Stimulated activated CD8-positive, alpha-beta memory T cell treated with anti-CD3 and anti-CD28 coated beads, Interleukin-2, amount 100 ng/mL, for 48 hours (primary cell): Measurements from ENCODE around the gene CRYBA2.

ENCODE experiments used
- DNase-seq, 2 donors: peaks; one replicate each; pipeline ENCODE4 v3.0.0-alpha.2; 2020; ENCODE audit warnings: low read depth in 2 of 2

The CRYBA2 gene

GRCh38 chr2:219023045-219023605, 29.9 kb upstream of the CRYBA2 start:
- DNase-seq: no peak

DNA sequence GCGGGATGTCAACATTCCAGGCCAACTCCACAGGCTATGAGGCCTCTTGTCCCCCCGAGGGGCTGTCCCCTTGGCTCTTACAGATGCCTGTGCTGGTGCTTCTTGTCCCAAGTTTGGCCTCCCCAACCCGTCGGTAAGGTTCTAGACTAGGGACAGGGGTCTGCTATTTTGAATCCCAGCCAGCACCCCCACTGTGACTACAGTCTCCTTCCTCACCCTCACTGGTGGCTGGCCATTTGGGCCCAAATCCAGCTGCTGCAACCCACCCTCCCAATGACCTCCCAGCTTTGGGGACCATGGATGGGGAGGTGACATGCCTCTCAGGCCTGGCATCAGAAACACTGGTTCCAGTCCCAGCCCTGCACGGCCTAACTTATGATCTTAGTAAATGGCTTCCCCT, 29.4 kb upstream of the CRYBA2 start:
- no peak for DNase-seq

GRCh38 chr2:219022041-219022440, 28.8 kb upstream of the CRYBA2 start:
- no peak for DNase-seq

DNA sequence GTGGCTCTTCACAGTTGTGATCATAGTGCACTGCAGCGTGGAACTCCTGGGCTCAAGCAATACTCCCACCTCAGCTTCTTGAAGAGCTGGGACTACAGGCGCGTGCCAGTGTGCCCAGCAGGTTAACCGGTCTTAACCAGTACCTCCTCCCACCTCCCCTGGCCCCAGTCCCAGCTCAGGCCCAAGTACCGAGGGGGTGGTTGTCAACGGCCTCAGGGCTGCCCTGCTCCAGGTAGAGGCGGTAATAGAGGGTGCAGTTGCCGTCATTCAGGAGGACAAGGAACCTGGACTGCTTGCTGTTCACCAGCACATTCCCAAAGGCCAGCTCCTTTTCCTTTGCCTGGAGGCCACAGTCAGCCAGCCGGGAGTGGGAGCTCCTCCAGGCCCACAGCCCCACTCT, 28.4 kb upstream of the CRYBA2 start:
- no peak for DNase-seq

DNA sequence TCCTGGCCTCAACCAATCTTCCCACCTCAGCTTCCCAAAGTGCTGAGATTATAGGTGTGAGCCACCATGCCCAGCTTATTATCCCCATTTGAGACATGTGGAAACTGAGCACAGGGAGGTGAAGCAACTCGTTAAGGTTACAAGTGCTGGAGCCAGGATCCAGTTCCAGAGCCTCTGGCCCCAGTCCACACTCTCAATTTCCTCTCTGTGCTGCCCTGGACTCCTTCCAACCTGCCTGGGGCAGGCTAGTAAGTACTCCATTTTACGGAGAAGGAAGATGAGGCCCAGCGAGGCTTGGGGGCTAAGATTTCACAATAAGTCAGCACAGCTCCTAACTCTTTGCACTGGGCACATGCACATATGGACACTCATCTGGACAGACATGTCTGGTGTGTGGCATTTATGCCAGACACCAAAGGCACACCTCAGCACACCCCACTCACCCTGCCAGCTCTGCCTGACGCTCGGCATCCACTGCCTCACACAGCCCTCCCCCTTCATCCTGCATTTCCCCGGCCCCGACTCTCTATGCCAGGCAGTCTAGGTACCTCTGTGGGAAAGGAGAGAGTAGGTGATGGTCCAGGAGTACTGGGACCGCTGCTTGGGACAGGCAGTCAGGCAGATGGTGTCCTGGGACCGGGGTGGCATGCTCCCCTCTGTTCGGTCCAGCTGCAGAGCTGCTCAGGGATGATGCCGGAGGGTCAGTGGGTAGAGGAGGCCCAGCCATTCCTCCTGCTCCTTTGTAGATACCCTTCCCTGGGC, 27.6 kb upstream of the CRYBA2 start:
- DNase-seq: no peak

GRCh38 chr2:219019436-219019835, 26.2 kb upstream of the CRYBA2 start:
- DNase-seq: no peak

- DNase-seq: no peak
Observed at GRCh38 chr2:219018726-219019125, 25.5 kb upstream of the CRYBA2 start.

DNA sequence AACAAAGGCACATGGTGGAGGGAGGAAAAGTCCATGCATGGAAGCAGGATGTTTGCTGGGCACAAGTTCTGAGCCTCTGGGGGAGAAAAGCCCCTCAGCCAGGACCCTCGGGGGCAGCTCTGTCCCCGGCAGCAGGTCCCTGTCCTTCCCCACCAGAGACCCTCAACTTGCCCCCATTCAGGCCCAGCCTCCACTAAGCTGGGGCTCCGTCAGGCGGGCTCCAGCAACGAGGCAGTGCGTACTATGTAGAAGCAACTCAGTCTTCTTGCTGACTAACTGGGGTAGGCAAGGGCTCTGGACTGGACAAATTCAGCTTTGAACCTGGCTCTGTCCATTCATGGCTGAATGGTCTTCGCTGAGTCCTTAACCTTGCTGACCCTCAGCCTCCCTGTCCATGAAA, 25.1 kb upstream of the CRYBA2 start:
- DNase-seq: no peak

DNA sequence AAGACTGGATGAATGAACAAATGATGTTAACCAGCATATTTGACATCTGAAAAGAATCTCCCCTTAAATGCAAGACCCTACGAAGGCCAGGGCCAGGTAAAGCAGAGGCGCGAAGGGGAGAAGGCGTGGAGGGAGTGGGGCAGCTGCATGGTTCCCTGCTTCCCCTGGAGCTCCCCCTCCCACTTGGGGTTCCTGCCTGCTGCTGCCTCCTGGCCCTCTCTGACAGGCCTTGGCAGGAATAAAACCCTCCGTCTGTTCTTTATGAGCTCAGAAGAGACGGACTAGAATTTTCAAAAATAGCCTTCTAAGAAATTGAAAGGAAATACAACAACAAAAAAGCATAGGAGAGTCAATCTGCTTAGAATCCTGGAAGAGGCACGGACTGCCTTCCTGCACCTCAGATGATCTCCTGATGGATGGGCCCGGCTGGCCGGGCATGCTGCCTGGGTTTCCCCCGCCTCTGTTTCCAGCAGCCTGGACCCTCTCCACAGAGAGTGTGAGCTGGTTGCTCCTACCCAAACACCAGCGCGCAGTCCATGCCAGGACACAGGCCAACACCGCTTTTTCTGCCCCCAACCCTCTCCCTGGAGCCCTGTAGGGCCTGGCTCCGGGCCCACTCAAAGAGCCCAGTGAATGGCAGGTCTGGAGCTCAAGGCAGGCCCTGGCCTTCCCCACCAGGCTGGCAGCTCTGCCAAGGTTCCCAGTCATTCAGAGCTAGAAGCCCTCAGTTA, 24.1 kb upstream of the CRYBA2 start:
- no peak for DNase-seq

GRCh38 chr2:219016721-219017120, 23.5 kb upstream of the CRYBA2 start:
- DNase-seq: no peak

DNA sequence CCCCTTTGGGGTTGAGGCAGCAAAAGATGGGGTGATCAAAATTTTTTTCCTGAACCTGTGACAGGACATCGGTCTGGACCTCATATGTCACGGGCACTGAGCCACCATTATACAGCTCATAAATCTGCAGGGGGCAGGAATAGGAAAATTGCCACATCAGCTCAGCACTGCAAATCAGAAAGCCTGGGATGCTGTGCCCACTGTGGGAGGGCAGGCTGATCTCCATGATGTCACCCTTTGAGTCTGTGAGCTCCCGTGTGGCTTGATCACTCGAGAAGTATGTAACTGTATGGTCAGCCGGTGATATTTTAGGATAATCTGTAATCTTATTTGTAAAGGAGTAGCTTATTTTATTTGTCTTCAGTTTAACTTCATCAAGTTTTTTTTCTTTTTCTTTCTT, 17.7 kb upstream of the CRYBA2 start:
- DNase-seq: no peak

- DNase-seq: no peak
Observed at GRCh38 chr2:219010162-219010756, 17.0 kb upstream of the CRYBA2 start.

DNA sequence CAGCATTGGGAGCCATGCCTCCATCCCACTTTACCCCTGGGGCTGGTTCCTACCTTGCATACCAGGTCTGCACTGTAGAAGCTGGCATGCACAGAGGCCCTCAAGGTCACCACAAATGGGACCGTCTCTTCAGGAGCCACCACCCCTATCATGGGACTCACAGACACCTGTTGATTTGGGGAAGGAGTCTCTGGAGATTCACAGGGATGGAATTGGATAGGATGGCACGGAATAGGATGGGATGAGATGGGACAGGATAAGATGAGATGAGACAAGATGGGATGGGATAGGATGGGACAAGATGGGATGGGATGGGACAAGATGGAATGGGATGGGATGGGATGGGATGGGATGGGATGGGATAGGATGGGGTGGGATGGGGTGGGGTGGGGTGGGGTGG, 16.1 kb upstream of the CRYBA2 start:
- no peak for DNase-seq

DNA sequence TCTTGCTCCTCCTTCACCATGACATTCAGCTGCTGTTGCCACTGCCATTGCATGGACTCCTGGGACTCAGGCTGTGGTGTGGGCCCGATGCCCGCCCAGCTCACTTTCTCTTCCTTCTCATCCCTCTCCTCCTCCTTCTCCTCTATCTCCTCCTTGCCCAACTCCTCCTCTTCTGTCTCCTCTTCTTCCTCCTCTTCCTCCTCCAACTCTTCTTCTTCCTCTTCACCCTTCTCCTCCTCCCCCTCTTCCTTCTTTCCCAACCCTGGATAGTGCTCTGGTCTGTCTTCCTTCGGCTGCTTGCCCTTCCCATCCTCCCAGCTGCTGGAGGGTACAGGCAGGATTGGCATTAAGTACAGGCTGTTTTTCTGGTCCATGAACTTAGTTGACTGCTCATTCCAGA, 10.8 kb upstream of the CRYBA2 start:
- DNase-seq: no peak

GRCh38 chr2:219003267-219003634, 10.0 kb upstream of the CRYBA2 start:
- DNase-seq: no peak

DNA sequence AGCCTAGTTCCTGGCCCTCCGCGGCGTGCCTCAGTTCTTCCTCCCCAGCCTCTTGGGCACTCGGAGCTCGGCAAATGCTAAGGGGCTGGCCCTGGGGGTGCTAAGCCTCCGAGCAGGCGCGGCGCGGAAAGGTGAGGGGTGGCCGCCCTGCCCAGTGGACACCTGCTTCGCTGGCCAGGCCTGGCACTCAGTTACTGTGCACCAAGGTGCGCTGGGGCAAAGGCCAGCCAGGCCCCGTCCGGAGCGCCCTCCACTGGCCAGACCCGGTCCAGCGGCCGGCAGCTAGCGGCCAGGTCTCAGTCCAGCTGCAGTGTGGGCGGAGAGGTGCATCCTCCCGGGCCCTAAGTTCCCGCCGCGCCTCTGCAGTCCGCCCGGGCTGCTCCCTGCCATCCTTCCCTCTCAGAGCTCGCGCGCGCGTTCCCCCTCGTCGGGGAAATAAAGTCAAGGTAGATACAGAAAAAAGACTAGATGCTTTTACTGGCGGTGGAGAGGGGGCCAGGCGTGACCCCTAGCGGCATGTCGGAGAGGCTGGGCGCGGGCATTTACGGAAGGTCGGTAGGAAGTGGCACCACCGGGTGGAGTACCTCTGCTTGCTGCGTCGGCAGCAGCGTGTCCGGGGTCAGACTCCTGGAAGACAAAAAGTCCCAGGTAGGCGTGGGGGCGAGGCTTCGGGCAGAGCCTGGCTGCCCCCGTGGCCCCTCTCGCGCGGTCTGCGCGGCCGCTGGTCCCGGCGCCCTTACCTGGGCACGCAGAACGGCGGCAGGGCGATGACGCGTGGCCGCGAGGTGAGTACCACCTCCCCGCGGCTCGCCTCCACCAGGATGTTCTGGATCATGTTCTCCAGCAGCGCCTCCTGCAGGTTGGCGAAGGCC, 9.4 kb upstream of the CRYBA2 start:
- DNase-seq: no peak

DNA sequence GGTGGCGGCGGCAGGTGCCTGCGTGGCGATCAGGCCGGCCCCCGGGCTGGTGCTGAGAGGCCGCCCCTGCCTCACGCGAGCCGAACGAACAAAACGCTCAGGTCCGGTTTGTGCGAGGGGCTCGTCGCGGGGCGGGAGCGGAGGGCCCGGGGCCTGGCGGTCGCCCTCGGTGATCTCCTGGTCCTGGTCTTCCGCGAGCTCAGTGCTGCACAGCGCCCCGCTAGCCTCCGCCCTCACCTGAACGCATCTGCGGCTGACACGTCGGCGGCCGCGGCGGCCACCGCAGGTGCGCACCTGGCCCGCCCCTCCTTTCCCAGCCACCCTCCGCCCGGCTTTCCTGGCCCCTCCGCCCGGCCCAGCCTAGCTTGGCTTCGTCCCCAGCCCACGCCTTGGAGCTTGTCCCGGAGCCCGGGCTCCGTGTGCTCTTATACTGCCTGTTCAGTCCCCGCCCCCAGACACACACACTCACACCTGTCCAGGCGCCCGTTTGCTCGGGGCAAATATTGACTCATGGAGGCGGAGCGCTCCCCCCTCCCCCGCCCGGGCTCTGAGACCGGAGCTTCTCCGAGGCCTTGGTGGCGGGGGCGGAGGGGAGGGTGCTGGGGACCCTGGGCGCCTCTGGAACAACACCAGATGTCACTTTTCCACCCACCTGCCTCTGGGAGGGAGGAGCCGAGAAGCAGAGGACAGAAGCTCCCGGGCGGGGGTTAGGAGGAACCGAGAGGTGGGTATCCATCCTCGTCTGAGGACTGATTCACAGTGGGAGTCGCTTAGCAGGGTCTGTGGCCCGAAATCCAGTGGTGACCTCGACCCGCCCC, 8.6 kb upstream of the CRYBA2 start:
- DNase-seq: no peak

DNA sequence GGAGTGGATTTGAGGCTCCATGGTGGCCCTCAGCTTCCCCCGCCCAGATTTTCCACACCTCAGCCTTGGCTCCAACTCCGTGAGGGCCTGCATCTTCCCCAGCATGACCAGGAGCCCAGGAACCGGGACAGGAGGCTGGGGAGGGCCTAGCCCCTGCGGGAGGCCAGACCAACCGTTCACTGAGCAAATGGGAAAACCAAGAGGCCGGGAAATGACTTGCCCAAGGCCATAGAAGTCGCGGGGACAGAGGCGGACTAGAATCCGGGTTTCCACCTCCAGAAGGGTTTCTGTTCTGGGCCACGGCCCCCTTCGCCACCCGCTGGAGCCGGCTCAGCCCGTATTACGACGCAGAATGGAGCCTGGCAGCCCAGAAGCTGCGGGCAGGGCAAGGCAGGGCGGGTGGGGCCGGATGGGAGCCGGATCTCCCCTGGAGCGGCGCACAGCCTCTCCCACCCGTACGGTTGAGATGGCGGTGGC, 7.9 kb upstream of the CRYBA2 start:
- DNase-seq: no peak

GRCh38 chr2:219000569-219000960, 7.3 kb upstream of the CRYBA2 start:
- DNase-seq: no peak

DNA sequence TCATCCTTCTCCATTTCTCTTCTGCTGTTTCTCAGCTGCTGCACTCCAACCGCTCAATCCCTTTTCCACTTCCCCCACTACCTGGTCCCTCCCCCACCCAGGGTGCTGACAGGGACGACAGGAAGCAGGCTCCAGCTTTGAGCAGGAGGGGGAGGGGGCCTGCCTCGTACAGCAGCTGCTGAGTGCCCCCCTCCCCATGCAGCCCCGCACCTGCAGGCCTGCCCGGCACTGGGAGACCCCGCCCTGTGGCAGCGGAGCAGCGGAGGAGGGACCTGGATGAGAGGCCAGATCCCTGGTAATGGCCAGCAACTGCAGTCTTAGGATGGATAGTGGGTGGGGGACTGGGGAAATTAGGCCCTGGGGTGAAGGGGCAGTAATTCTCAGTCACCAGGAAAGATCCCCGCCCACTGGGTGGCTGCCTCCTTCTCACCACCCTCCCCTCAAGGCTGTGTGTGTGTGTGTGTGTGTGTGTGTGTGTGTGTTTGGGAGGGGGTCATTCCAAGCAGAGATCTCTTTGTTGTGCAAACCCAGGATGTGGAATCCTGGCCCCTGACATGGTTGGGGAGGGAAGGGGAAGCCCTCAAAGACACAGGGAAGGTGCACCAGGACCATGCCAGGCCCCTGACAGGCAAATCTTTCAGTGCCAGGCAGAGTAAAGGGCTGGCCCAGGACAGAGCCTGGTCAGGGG, 6.8 kb upstream of the CRYBA2 start:
- no peak for DNase-seq
